Measurements from ENCODE around the gene IFRD2. TPM values are rescaled to one million over a fixed set of nuclear protein-coding genes. Genes with fewer than 3 reads are reported as not detected.

IFRD2 gene
- total and polyA plus RNA-seq, 2 of the 8 experiments (the other 6 are each of a cell fraction or from before 2014, with no cell fraction given) = 76.7 to 88.8 TPM

DNA sequence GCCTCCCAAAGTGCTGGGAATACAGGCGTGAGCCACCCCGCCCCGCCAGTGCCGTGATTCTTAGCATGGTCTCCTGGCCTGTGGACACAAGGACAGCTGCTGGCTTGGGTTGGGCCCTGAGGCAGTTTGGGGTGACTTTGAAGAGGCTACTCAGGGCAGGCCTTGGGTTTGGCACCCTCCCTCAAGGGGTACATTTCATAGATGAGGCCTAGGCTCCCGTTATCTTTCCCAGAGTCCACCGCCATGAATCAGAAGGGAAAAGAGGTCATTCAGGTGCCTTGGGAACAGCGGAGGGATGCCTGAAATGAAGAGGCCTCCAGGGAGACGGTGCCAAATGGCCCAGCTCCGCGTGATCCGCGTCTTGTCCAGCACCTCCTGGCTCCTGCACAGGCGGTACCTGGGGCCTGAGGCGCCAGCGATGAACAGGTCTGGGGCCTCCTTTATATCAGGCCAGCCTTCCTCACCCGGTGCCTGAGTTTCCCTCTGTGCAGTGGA is 46.9 kb downstream of the IFRD2 start:
- Histone ChIP-seq H2BK15ac (ENCODE audit: low read length) (peak overlapping the region; percentile 34; the same call in 1 of the 2 replicates), H3K79me2 (ENCODE audit: control insufficient read depth in 1 of 2, insufficient read depth in 2 of 2, low read length in 2 of 2) (peaks cover 22 to 91% of the 10 kb centered on the region in 2 experiments), H3K23ac (ENCODE audit: insufficient read length) (no peak overlapping the region), H3K9me3 (ENCODE audit: insufficient read depth in 2 of 2, low read depth in 1 of 2, low read length in 1 of 2) (no peaks in the 10 kb centered on the region), H4K8ac (ENCODE audit: extremely low read depth, insufficient read depth, low read length) (peak overlapping the region; percentile 89), H3K79me1 (ENCODE audit: low read depth, low read length) (peaks cover 33% of the 10 kb centered on the region), H3K36me3 (ENCODE audit: control insufficient read depth in 2 of 4, insufficient read depth in 4 of 4, low read length in 3 of 4) (peaks cover 0 to 3% (median 2%) of the 10 kb centered on the region in 4 experiments; a peak in 2 of 8 replicates), H2BK5ac (ENCODE audit: low read depth, low read length) (peak overlapping the region; percentile 74), H2AFZ (ENCODE audit: low read length) (no peak overlapping the region), H2BK12ac (ENCODE audit: low read depth, low read length) (peak overlapping the region; percentile 53), H3K56ac (replicated peaks; ENCODE audit: insufficient read length, low read depth, low read length) (no peak overlapping the region), H3K4me2 (ENCODE audit: insufficient read depth in 1 of 2, low read depth in 2 of 2, low read length in 2 of 2) (peak overlapping the region; percentile 56 to 60; a peak in 3 of 4 replicates), H3K27me3 (replicated peaks in 1 of 4; ENCODE audit: control insufficient read depth in 3 of 4, extremely low read depth in 1 of 4, insufficient read depth in 3 of 4, low read length in 3 of 4) (no peaks in the 10 kb centered on the region), H4K5ac (ENCODE audit: insufficient read length, low read depth, low read length) (peak overlapping the region; percentile 73), H2BK20ac (ENCODE audit: low read length) (peak overlapping the region; percentile 11; the same call in 1 of the 2 replicates), H3K4ac (replicated peaks; ENCODE audit: insufficient read length, low read depth, low read length) (peak overlapping the region; percentile 6), H3K18ac (ENCODE audit: extremely low read depth, low read length) (peak overlapping the region; percentile 92), H3K27ac (ENCODE audit: low read depth, low read length) (peak overlapping the region; percentile 53), H3K9ac (replicated peaks in 1 of 4; ENCODE audit: extremely low read depth in 1 of 4, low read depth in 3 of 4, low read length in 3 of 4) (peak overlapping the region in 2 of 4 experiments; percentile 8 to 13; a peak in 2 of 7 replicates), H4K91ac (replicated peaks; ENCODE audit: insufficient read length, low read length) (peak overlapping the region; percentile 29), H4K20me1 (replicated peaks in 1 of 2; ENCODE audit: control insufficient read depth in 1 of 2, insufficient read depth in 2 of 2, low read length in 2 of 2) (peaks cover 18 to 36% of the 10 kb centered on the region in 2 experiments), H3K4me3 (ENCODE audit: extremely low read depth in 1 of 4, insufficient read depth in 2 of 4, low read depth in 3 of 4, low read length in 4 of 4) (peak overlapping the region in 1 of 4 experiments; percentile 27; a peak in 2 of 8 replicates), H3K14ac (ENCODE audit: insufficient read length) (no peak overlapping the region), H2AK5ac (ENCODE audit: low read depth, low read length) (peak overlapping the region; percentile 54; the same call in 1 of the 2 replicates), H3K4me1 (replicated peaks in 1 of 4; ENCODE audit: control insufficient read depth in 3 of 4, insufficient read depth in 4 of 4, low read length in 3 of 4) (peaks cover 5 to 52% (median 45%) of the 10 kb centered on the region in 4 experiments), H2BK120ac (replicated peaks; ENCODE audit: low read depth, low read length) (peak overlapping the region; percentile 45), H3K23me2 (ENCODE audit: low read depth, low read length) (peaks cover 5% of the 10 kb centered on the region; the same call in 1 of the 2 replicates)
- 83% methylated on average over 16 of the region's 16 CpGs; no CpG with 5 or more reads in 1 of the 2 experiments for WGBS, 2 experiments (ENCODE audit: extremely low coverage in 1 of 2, insufficient coverage in 1 of 2, insufficient read length in 1 of 2, insufficient replicate concordance in 2 of 2, low coverage in 1 of 2, low lambda C conversion rate in 2 of 2, missing lambda C conversion rate in 1 of 2)
- ChIA-PET POLR2A (ENCODE audit: partially characterized antibody) (interaction anchor here (0.7 to 3.4 kb wide), 3 partner anchors 14 to 52 kb away, joined by 3 to 14 read pairs (median 4); no protein-coding TSS in a partner anchor), CTCF (ENCODE audit: partially characterized antibody) (interaction anchor here (0.9 to 53.5 kb wide), 5 partner anchors 14 to 124 kb away, joined by 3 to 2149 read pairs (median 121); partner anchors contain the start of genes GNAI2, GNAT1, LSMEM2 and SEMA3B)
- DNase-seq (ENCODE audit: low read depth in 1 of 2, low spot score in 2 of 2) (peak in 1 of 2 experiments; percentile 48), FAIRE-seq (no peak)
- TF ChIP-seq, protein P1, sequence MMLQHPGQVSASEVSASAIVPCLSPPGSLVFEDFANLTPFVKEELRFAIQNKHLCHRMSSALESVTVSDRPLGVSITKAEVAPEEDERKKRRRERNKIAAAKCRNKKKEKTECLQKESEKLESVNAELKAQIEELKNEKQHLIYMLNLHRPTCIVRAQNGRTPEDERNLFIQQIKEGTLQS (IDR thresholded peaks at IDR 0.05; ENCODE audit: insufficient read depth, low read depth, low read length) = no peak
- TF ChIP-seq CHD1 (IDR thresholded peaks at IDR 0.05; ENCODE audit: low read depth, low read length) = no peak
- TF ChIP-seq, protein P2, sequence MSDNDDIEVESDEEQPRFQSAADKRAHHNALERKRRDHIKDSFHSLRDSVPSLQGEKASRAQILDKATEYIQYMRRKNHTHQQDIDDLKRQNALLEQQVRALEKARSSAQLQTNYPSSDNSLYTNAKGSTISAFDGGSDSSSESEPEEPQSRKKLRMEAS (IDR thresholded peaks at IDR 0.05) = no peak
- no peak for TF ChIP-seq NRF1 (IDR thresholded peaks at IDR 0.05; ENCODE audit: low read depth, low read length)
- TF ChIP-seq RFX5 (IDR thresholded peaks at IDR 0.05; ENCODE audit: borderline replicate concordance, low read depth, low read length) = no peak
- TF ChIP-seq ZNF274 (IDR thresholded peaks at IDR 0.05; ENCODE audit: borderline replicate concordance, extremely low read depth, low read length) = no peak
- no peak for TF ChIP-seq CTBP2 (IDR thresholded peaks at IDR 0.05; ENCODE audit: borderline replicate concordance, insufficient read depth, insufficient read length, low read length)
- TF ChIP-seq CBX8 (IDR thresholded peaks at IDR 0.05; ENCODE audit: borderline replicate concordance, low read depth, low read length) = no peak
- no peak for TF ChIP-seq CBX5 (IDR thresholded peaks at IDR 0.05; ENCODE audit: low read depth, low read length)
- no peak for TF ChIP-seq NANOG (IDR thresholded peaks at IDR 0.05; ENCODE audit: insufficient read depth, low read depth, low read length, poor library complexity, severe bottlenecking)
- no peak for TF ChIP-seq SP4 (IDR thresholded peaks at IDR 0.05; ENCODE audit: low read length)

Measured in H1 (cell line).